Left renal cortex interstitium (tissue), 4 donors: Measurements from ENCODE around the gene COL23A1. TPM values are rescaled to one million over a fixed set of nuclear protein-coding genes. Genes with fewer than 3 reads are reported as not detected.

ENCODE experiments used
- DNase-seq, 4 donors: peaks; one replicate each; pipeline ENCODE4 v3.0.0-alpha.2; 2013; ENCODE audit warnings: low read depth in 4 of 4, low spot score in 2 of 4, missing footprints in 1 of 4
- polyA plus RNA-seq, 4 donors: library from polyadenylated mRNA; unstranded; fragments of 120-200 nt; gene quantifications; one replicate each; pipeline ENCODE4 v1.2.1, GENCODE V29; 2013; ENCODE audit not compliant: insufficient read length in 4 of 4

COL23A1 gene
- polyA plus RNA-seq, 4 donors: 4.4 to 8.8 (median 8.3) TPM

DNA sequence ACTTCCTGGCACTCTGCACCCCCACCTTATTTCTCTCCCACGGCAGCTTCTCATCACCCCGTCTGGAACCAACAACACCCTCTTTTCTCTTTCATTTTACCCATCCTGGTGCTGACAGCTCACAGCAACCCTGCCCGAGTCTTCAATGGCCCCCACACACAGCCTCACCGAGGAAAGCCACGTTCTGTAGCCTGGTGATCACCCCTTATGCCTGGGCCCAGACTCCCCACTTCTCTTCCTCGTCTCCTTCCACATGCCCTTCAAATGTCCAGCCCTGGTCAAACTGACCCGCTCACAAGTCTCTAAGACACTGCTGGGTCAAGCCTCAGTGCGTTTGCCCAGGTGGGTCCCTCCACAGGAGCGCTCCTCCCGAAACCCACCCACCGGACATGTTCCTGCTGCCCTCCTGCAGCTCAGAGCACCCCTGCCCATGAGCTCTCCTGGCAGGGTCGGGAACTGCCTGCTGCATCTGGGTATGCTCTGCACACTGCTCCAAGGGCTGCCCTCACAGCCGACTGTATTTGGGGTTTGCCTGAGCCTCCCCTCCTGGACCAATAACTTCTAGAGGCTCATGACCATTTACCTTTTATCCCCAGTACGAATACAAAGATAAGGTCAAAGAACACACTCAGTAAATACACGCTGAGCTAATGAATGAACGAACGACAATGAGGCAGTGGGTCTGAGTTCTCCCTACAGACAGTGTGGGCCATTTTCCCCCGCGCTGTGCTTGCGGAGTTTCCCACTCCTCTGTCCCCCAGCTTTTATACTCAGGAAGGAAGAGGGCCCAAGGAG is 202.9 kb downstream of the COL23A1 start:
- no peak for DNase-seq

DNA sequence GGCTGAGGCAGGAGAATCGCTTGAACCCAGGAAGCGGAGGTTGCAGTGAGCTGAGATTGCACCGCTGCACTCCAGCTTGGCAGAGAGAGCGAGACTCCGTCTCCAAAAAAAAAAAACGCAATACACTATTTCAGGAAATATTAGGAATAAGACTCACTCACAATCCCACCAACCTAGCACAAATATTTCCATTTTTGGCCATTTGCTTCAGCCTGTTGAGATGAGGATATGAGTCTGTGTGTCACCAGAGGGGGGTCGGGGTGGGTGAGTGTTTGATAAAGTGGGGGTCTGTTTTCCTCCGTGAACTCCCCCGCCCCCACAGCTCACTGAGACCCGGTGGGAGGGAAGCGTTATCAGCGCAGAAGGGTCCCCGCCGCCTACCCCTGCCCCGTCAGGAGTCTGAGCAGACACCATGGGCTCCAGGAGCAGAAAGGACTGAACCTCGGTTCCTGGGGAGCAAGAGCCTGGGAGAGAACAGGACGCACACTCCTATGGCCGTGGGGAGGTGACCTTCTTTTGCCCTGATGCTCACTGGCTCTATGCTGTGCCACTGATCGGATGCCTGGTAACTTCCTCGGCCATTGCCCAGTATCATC is 203.8 kb downstream of the COL23A1 start:
- no peak for DNase-seq

DNA sequence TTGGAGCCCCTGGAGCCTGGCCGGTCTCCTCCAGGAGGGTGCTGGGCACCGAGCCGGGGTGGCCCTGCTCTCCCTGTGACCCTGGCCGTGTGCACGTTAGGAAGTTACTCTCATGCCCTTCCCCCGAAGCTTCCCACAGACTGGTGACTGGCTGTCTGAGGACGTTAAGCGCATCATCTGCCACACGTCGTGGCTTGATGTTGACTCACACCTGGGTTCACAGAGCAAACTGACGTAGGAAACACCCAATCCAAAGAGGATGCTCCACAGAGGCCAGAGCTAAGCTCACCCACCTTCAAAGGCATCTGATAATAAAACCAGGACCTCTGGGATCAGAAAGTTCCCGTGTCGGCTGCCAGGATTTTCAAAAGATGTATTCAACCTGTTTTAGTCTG is 204.7 kb downstream of the COL23A1 start:
- no peak for DNase-seq

DNA sequence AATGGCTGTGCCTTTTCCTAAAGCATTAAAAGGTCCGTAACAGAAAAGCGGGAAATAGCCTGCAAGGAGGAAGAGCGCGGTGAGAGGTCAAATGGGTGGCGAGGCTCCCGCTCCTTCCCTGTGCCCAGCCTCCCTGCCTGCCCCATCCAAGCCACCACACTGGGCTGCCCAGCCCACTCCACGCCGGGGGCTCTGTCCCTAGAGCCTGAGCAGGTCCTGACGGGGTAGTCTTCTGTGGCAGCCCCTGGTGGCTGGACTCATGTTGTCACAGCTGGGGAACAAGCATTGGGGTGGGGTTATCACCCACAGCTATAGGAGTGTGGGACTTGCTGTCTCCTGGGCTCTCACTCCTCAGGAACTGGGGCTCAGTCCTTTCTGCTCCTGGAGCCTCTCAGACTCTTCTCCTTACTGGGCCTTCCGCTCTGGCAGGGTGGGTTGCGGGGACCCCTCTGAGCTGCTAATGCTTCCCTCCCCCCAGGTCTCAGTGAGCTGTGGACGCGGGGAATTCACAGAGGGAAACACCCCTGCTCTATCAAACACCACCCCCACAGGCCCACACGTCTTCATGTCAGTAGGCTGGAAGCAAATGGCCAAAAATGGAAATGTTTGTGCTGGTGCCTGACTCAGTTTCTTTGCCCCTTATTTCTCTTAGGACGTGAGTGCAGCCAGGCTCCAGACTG is 205.2 kb downstream of the COL23A1 start:
- DNase-seq: no peak

DNA sequence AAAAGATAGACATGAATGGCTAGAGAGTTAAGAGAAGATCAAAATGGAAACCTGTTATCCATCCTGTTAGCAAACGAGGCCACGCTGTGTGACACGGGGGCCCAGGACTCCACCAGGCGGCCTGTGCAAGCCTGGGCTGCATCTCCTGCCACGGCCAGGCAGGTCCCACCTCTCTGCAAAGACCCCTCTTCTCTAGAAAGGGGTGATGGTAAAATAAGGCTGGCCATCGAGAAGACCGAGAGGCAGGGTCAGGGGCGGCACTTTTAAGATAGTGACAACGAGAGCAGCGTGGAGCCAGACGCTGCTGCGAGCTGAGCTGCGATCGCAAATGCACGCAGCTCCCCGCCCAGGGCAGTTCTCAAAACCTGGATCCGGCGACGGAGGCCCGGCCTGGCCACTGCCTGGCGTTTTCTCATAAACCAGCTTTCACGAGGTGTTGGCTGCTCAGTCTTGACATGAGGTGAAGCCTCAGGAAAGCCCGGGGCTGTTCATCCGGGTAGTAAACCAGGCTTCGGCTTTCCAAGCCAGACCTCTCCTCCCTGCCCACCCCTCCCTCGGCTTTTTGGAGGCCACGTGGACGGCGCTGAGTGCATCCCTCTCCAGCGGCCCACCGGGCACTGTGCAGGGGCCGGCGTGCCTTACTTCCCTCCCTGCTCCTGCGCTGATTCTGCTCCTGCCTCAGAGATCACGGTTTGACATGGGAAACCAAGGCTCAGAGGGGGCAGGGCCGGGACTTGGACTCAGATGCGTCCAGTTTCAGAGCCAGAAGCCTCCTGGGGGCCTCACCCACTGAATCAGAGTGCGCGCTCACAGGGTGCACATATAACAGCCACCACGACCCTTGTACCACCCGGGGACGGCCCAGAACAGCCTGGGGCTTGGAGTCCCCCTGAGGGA is 206.0 kb downstream of the COL23A1 start:
- no peak for DNase-seq

DNA sequence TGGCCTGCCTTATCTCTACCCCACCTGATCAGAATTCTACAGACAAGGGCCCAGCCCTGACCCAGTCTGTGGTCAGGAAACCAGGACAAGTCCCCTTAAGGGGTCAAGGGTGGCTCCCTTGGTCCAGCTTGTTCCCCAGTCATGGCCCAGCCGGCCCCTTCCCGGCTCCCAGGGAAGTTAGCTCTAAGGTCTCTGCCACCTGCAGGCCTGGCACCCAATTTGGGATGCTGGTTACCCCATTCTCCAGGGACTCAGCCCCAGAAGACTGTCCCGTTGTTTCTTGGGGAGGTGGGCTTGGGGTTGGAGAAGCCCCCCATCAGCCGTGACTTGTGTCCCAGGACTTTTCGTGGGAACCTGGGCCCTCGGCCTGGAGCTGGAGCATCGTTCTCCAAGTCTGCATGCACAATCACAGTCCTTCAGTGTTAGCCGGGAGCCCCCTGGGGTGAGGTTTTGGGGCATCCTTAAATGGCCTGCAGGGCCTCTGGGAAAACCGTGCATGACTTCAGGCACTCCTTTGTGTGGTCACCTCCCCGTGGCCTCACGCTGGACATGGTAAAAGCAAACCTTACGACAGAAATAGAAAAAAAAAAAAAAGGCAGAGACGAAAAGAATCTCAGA is 206.8 kb downstream of the COL23A1 start:
- no peak for DNase-seq

DNA sequence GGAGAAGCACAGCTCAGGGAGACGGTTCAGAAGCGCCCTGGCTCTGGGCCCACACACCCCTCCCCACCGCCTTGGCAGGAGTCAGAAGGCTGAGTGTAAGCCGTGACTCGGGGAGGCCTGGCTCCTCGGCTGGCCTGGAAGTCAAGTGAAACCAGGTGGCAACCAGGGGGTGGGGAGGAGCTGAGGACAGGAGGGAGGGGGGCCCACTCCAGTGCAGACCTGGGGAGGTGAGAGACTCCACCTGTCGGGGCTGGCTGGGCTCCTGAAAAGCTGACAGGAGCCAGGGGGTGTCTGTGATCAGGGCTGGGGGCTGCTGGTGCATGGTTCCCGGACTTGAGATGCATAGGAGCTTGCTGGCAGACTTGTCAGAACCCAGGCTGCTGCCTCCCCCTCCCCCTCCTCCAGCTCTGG is 207.4 kb downstream of the COL23A1 start:
- DNase-seq: no peak

DNA sequence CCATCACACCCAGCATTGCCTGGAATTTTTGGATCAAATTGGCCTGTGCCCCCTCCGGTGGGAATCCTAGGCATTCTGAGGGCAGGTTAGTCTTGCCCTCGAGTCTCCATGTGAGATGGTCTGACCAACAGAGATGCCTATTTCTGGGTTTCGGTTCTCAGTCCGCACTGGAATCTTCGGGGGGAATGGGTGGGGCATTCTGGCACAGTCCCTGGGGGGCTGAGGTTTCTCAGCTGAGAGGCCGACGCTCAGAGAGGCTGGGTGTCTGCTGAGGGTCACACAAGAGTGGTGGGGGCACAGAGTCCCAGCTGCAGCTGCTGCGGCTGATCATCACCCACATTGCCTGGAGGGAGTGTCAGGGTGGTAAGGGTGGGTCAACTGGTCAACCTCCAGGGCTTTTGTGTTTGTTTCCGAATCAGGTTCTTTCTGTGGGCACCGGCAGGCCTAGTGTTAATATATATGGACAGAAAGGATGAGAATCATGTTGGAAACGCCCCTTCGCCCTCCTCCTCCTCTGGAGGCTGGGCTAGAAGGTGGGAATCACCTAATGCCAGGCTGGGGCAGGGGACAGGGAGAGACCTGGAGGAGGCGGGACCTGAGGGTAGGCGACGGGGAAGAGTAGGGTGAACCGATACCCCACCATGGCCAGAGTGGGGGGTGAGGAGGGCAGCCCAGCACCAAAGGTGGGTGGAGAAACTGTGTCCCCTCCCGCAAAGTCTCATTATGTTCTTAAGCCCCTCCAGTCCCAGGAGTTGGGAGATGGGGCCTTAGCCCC is 208.1 kb downstream of the COL23A1 start:
- no peak for DNase-seq

DNA sequence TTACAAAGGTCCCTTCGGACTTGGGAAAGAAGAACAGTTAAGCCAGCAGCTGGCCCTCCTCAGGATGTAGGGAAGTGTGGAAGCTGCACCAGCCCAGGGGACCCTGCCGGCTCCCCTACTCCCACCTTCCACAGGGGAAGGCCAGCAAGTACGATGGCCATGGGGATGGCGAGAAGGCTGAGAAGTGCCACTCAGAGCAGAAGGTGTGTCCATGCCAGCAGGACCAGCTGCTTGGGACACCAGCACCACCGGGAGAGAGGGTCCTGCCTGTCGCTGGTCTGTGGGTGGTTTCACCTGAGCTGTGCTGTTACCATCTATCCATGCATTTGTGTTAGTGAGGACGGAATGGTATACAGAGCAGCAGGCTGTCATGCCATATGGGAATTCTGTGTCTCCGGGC is 209.0 kb downstream of the COL23A1 start:
- DNase-seq: no peak

DNA sequence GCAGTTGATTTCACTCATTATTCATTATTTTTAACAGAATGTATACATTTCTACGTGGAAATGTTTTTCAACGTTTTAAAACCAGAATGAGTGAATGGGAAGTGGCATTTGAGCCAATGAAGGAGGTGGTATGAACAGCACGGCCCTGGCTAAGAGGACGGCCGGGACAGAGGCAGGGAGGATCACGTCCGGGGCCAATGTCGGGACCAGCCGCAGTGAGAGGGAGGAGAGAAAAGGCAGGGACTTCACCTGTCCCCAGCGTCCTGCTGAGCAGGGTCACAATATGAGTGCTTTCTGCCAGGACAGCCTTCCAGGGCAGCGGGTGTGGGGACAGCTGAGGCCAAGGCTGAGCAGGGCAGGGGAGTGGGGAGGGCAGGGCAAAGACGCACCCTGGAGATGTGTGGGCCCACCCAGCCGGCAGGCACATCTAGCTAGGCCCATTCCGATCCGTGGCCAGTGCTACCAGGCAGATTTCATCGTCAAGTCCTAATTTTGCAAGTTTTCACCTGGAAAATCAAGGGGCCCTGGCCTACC is 209.6 kb downstream of the COL23A1 start:
- DNase-seq: no peak

DNA sequence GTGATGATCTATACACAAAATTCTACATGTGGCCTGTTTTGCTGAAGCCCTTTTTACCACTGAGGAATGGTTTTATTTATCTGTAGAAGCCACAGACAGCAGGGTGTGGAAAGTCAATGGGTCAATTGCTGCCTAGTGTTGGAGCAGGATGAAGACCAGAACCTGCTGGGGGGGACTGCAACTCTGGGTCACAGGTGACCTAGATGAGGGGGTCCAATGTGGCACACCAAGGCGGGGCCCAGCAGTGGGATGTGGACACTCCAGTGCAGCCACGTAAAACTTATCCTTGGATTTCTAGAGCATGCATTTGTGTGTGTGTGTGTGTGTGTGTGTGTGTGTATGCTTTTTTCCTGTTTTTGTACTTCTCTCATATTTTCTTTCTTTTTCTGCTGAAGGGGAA is 210.1 kb downstream of the COL23A1 start:
- no peak for DNase-seq

DNA sequence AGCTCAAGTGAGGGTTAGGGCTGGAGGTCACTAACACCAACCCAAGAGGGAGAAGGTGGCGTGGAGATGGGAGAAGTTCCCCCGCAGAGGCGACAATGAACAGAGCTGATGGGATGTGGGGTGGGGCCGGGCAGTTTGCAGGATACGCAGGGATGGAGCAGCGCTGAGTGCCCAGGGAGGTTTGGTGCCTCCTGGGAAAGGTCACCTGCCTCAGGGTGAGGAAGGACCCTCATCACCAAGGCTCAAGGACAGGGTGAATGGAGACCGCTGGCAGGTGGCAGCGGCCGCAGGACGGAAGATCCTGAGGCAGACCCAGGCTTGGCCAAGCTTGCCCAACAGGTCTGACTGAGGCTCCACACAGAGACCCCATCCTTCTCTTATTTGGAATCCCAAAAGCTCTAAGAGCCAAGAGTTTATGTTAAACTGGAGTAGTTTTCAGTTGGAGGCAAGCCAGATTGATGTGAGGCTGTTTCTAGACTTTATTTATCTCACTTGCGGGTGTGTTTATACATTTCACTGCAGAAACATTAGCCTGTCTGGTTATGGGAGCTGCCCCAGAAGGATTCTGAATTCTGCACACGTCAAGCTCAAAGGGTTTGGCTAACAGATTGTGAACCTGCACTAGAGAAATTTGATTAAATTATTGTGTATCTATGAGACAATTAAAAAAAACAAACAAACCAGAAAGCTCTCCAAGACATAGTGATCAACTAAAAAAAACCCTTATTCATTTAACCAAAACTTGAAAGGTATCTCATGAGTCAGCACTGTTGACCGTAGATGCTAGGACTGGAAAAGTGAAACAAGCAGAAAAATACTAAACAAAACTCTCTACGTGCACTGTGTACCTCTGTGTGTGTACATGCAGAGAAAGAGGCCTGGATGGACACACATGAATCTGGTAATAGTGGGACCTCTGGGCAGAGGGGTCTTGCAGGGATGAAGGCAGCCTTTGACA is 211.4 kb downstream of the COL23A1 start:
- DNase-seq: no peak

DNA sequence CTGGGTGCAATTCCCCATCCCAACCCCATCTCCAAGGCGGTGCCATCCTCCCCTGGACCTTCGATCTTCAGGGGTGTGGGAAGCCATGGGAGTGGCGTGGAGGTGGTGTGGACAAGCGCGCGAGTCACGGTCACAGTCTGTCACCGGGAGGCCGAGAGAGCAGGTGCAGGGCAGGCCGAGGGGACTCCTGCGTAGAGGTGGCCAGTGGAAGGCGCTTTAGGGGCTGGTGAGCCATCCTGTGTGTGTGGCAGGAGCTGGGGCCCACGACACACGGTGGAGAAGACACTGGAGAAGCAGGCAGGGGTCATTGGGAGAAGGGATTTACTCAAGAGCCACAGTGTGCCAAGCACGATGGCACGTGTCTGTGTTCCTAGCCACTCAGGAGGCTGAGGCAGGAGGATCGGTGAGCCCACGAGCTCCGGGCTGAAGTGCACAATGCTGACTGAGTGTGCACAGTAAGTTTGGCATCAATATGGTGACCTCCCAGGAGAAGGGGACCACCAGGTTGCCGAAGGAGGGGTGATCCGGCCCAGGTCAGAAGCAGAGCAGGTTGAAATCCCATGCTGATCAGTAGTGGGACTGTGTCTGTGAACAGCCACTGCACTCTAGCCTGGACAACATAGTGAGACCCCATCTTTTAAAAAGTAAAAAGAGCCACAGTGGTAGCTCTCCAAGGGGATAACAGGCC is 212.5 kb downstream of the COL23A1 start:
- DNase-seq: no peak

DNA sequence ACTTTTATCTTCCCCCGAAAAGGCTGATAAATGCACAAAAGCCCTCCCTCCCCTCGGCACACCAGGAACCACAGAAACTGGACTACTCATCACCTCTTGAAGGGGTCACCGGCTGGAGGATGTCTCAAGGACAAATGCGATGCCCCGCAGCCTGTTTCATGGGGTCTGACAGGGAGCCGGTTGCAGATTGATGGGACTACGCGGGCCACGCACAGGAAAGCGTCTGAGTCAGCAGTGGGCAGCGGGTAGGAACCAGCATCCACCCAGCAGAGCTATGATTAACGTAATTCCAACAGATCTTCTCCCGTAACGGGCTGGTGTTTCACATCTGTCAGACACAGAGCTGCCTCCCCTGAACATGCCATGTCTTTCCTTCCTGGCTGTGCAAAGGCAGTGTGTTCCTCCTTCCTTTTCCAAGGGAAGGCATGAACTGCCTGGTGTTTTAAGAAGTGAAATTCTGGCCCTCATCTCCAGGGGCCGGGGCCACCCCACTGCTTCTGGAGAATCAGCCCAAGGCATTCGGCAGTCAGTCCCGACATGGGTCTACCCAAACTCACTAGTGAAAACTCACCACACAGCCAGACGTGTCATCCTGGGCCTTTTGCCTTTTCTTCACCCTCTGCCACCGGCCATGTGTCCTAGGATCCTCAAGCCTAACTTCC is 213.1 kb downstream of the COL23A1 start:
- DNase-seq: no peak

DNA sequence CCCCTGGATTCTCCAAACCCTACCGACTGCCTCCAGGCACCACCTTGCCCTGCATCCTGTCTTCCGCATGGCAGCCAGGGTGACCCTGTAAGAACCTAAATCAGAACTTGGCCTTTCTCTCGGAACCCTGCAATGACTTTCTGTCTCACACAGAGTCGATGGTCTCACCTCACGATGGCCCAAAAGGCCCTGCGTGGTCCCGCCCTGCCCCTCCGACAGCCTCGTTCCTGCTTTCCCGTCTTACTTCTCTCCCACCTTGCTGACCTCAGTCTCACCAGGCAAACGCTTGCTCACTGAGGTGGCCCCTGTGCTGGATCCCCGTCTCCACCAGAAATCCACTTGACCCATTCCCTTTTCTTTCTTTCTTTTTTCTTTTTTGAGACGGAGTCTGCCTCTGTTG is 214.8 kb downstream of the COL23A1 start:
- DNase-seq: no peak

DNA sequence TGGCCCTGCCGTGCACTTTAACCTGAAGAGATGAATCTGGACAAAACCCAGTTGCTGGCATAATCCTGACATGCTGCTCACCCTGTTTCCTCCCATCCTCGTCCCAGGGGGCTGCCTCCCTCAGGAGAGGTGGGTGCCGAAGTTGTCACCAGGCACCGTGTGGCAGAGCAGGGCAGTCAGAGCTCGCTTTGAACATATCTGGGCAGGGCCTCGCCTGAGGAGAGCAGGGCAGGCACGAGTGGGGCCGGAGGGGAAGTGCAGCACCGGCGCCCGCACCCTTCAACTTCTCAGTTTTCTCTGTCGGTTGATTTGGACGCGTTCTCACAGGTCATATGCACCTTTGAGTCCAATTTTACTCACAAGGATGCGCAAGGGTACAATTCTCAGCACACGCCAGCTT is 216.5 kb downstream of the COL23A1 start:
- no peak for DNase-seq

DNA sequence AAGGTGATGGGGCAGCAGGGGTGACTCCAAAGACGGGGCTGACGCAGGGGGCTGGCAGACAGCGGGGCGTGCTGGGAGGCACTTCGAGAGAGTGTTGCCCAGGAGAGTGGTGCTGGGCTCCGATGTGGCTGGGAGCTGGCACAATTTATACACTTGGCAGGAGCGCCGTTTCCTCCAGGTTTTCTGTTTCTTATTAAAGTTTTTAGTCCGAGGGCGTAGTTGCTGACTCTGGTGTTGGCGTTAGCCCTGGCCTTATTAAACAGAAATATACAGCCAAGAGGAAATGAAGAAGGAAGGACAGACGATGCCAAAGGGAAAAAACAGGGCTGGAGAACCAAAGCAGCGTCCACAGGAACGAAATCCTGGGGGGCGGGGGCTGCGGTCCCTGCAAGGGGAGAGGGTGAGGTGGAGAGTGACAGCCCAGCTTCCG is 218.0 kb downstream of the COL23A1 start:
- no peak for DNase-seq
